ENCODE measurements around the gene RGS3.

Gene RGS3

GRCh38 chr9:113492343-113493202 lies 29.0 kb downstream of the RGS3 start:
- DNase-seq, result no peak

- no peak for DNase-seq
Observed at GRCh38 chr9:113493203-113493520, 29.6 kb downstream of the RGS3 start.

- DNase-seq, result no peak
Observed at GRCh38 chr9:113495526-113495925, 32.0 kb downstream of the RGS3 start.

GRCh38 chr9:113497051-113497450 lies 33.5 kb downstream of the RGS3 start:
- no peak for DNase-seq

- DNase-seq, result no peak
Observed at GRCh38 chr9:113499153-113499875, 35.8 kb downstream of the RGS3 start.

- no peak for DNase-seq
Observed at GRCh38 chr9:113499876-113500497, 36.5 kb downstream of the RGS3 start.

- no peak for DNase-seq
Observed at GRCh38 chr9:113501129-113501686, 37.7 kb downstream of the RGS3 start.

- no peak for DNase-seq
Observed at GRCh38 chr9:113501852-113502251, 38.3 kb downstream of the RGS3 start.

GRCh38 chr9:113502427-113503034 lies 39.0 kb downstream of the RGS3 start:
- DNase-seq, result no peak

GRCh38 chr9:113503131-113503541 lies 39.6 kb downstream of the RGS3 start:
- no peak for DNase-seq

- no peak for DNase-seq
Observed at GRCh38 chr9:113503613-113504211, 40.2 kb downstream of the RGS3 start.

GRCh38 chr9:113504725-113505590 lies 41.4 kb downstream of the RGS3 start:
- no peak for DNase-seq

GRCh38 chr9:113506090-113506589 lies 42.6 kb downstream of the RGS3 start:
- DNase-seq, result no peak

GRCh38 chr9:113507256-113507655 lies 43.7 kb downstream of the RGS3 start:
- DNase-seq, result no peak

GRCh38 chr9:113508111-113508749 lies 44.7 kb downstream of the RGS3 start:
- no peak for DNase-seq

- DNase-seq, result no peak
Observed at GRCh38 chr9:113509463-113509862, 45.9 kb downstream of the RGS3 start.

- no peak for DNase-seq
Observed at GRCh38 chr9:113511047-113511521, 47.6 kb downstream of the RGS3 start.

- peak; percentile 50 for DNase-seq
Observed at GRCh38 chr9:113511856-113512761, 48.6 kb downstream of the RGS3 start.

GRCh38 chr9:113513111-113513510 lies 49.6 kb downstream of the RGS3 start:
- DNase-seq, result no peak

GRCh38 chr9:113513536-113513935 lies 50.0 kb downstream of the RGS3 start:
- DNase-seq, result no peak
